NCI-H510A treated with DMSO at 0.1 percent for 48 hours (cell line): ENCODE data around the gene SRSF10.
"Not testable (repeated sequence)": the region's sequence is repeated elsewhere in the genome, so short reads cannot be mapped to it uniquely, and the experiment has no call there.

Experiments used
- DNase-seq: peaks from one replicate; lab custom pipeline; 2025; lab: John Stamatoyannopoulos, UW

SRSF10 gene

GRCh38 chr1:23979881-23980727 lies at the start of gene SRSF10:
Gene SRSF10 (minus strand): TSS chr1:23980327. CDS start chr1:23980255, 72 bp downstream.
- peak; percentile 97 for DNase-seq

DNA sequence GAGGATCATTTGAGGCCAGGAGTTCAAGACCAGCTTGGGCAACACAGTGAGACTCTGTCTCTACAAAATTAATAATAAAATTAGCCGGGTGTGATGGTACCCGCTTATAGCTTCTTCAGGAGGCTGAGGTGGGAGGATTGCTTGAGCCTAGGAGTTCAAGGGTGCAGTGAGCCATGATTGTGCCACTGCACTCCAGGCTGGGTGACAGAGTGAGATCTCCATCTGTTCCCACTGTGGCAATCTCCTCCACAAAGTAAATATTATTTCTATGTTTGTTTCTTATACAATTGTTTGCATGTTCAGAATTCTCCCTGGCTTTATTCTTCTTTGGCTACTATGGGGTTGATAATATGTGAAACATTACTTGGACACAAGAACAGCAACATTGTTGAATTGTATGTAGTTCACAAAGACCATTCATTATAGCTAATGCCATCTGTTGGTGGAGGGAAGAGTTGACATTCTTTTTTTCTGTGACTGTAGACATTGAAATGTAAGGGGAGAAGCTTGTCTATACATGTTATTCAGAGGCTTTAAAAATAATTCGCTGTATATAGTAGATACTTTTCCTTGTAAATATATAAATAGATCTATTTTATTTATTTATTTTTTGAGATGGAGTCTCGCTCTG lies 47.8 kb upstream of the SRSF10 start:
- peak; percentile 32 for DNase-seq

- DNase-seq, result no peak
Measured at GRCh38 chr1:24022581-24023361, 42.6 kb upstream of the SRSF10 start.

- no peak for DNase-seq
Measured at GRCh38 chr1:24021403-24022266, 41.5 kb upstream of the SRSF10 start.

- DNase-seq, result no peak
Measured at GRCh38 chr1:24020470-24020869, 40.3 kb upstream of the SRSF10 start.

DNA sequence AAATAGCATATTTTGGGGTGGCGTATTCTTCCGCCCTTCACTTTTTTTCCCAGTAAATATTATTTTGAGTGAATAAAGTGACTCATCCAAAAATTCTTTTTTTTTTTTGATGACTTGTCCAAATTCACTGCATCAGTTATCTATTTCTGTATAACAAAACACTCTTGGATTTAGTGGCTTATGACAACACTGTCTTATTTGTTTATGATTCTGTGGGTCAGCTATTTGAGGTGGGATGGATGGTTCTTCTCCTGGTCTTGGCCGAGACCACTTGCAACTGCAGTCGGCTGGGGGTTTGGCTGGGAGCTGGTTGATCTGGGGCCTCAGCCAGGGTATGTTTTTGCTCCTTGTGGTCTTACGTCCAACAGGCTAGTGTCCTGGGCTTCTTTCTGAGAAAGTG lies 39.9 kb upstream of the SRSF10 start:
- no peak for DNase-seq

DNA sequence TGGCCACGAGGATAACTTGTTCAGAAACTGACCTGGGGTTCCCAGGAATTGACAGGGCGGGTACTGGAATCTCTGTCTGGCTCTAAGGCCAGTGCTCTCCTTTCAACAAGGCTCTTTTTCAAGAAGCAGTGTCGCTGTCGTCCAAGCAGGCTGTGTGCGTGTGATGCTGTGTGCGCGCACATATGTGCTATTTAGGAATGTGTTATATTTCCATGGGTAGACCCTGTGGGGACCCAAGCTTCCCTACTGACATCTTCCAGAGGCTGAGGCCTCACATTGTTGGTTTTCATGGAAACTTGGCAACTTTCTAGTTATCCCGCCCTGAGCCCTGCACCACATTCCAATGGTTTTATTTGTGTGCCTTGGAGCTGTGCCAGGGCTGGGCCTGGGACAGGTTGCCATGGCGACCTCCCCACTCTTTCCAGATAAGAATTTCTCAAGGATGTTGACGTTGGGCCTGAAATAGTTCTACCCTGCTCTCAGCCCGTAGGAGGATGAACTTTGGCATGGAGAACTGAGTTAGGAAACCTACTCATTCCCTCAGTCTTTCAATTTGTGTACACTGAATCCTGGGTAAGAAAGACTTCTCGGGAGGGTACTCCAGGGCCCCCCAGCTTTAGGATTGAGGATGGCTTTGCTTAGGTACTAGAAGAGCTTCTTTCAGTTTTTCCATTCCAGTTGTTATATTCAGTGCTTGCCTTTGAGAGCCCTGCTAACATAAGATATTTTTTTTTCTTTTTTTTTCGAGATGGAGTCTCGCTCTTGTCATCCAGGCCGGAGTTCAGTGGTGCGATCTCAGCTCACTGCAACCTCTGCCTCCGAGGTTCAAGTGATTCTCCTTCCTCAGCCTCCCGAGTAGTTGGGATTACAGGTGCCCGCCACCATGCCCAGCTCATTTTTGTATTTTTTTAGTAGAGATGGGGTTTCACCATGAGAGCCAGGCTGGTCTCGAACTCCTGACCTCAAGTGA lies 38.8 kb upstream of the SRSF10 start:
- no peak for DNase-seq

DNA sequence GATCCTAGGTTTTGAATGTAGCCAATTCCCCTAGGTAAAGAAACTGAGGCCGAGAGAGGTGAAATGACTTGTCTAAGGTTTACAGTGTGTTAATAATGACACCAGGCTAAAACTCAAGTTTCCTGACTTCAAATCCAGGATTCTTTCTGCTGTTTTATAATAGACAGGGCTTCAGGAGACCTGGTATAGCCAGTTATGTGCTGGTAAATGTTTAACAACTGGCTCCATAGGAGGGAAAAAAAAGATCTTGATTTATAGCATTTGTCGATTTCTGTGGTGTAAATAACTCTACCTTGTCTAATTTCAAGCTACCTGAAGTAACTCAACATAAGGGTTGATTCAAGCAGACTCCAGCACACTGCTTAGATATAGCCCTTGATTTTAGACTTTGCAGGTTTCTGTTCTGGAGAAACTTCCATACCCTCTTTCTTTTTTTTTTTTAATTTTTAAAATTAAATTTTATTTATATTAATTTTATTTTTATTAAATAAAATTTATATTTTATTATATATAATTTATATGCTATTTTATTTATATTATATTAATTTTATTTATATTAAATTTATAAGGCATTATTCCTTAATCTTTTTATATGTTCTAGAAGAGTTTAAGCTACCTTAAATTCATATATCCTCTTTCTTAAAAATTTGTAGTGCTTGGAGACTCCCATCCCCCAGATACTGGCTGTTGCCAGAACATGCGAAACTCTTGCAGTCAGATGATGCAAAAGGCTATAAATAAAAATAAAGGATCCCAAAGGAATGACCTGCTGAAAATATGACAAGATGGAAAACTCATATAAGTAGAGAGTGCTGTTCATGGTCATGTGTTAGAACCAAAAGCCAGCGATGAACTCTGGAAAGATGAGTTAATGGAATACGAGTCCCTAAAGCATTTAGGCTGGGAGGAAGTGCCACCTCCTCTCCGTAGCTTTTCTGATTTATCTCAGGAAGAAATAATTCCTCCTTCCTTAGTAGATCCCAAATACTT lies 35.4 kb upstream of the SRSF10 start:
- DNase-seq, result no peak

GRCh38 chr1:24012878-24013277 lies 32.8 kb upstream of the SRSF10 start:
- not testable (repeated sequence) for DNase-seq

DNA sequence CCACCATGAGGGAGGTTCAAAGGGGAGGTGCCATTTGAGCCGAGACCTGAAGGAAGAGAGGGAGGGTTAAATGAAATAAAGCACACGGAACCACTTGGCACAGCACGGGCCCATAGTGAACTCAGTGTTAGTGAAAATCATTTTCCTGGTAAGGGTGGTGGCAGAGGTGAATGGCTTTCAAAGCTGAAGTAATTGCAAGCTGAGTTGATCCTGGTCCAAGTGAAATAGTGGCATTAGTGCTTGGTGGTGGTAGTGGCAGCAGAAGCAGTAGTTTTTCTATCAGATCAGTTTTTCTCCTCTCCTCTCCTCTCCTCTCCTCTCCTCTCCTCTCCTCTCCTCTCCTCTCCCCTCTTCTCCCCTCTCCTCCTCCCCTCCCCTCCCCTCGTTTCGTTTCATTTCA lies 30.5 kb upstream of the SRSF10 start:
- DNase-seq, result no peak

DNA sequence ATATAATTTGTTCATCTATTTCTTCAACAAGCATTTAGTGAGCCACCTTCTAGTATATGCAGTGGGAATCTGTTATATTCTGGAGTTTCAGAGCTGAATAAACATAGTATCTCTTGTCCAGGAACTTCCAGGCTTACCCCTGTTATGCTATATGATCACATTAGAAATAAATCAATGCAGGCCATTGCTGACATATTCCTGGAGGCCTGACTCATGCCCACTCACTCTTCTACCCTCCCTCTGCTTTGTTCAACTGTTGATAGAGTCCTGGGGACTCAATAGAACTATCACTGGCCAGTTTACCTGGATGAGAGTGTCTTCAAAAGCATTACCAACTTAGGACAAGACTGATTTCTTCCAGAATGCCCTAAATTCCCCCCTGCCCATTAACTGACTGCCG lies 29.3 kb upstream of the SRSF10 start:
- no peak for DNase-seq

GRCh38 chr1:24008574-24009184 lies 28.6 kb upstream of the SRSF10 start:
- DNase-seq, result not testable (repeated sequence)

DNA sequence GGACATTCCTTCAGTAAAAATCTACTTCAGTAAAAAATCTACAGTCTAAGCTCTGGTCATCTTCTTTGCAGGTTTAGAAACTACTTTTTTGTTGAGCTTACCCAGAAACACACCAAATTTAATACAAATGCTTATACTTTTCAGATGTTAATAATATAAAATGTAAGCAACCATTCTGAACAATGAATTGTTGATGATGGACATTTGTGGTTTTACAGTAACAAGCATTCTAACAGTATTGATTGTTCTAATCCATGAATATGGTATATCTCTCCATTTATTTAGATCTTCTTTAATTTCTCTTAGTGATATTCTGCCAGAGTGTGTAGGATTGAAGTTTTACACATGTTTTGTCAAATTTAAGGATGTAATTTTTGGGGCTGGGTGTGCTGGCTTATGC lies 27.0 kb upstream of the SRSF10 start:
- no peak for DNase-seq

- no peak for DNase-seq
Measured at GRCh38 chr1:24005163-24005562, 25.0 kb upstream of the SRSF10 start.

DNA sequence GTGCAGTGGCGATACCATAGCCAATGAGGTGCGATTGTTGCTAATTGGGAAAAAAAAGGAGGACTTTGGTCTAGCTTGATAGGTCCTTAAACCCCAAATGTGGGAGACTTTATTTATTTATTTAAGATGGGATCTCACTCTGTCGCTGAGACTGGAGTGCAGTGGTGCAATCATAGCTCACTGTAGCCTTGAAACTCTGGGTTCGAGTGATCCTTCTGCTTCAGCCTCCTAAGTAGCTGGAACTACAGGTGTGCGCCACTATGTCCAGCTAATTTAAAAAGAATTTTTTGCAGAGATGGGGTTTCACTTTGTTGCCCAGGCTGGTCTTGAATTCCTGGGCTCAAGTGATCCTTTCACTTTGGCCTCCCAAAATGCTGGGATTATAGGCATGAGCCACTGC lies 24.0 kb upstream of the SRSF10 start:
- DNase-seq, result no peak

- peak; percentile 40 for DNase-seq
Measured at GRCh38 chr1:24003331-24003972, 23.3 kb upstream of the SRSF10 start.

DNA sequence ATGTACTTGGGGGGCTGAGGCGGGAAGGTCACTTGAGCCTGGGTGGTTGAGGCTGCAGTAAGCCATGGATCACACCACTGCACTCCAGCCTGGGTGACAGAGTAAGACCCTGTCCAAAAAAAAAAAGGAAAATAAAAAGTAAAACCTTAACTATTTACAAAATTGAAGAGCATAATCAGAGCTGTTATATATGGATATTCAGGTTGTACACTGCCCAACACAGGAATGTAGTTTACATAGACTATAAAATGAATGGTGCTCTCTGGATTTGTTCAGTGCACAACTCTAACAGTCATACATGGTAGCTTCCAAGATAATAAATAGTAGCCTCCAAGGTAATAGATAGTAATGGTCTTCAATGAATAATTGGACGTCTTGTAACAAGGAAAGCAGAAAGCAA lies 22.6 kb upstream of the SRSF10 start:
- no peak for DNase-seq

DNA sequence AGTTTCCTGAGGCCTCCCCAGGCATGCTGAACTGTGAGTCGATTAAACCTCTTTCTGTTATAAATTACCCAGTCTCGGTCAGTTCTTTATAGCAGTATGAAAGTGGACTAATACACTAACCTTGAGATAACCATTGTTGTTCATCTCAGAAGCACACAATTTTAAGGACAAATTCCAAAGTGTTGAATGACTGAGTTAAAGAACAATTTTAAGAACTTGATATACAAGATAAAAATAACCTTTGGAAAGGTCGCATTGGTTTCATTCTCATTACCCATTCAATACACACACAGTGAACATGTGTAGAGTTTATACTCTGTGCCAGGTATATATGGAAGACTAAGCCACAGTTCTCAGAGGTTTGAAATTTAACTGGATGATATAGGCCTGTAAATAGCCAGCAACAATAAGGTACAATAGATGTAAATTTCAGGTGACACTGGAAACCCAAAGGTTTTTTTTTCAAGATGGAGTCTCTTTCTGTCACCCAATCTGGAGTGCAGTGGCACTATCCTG lies 19.1 kb upstream of the SRSF10 start:
- no peak for DNase-seq
